GM19468 (cell line): Measurements from ENCODE around the gene MS4A12.
"Not testable (repeated sequence)": the region's sequence is repeated elsewhere in the genome, so short reads cannot be mapped to it uniquely, and the experiment has no call there.

Experiments
- ATAC-seq: cut with Tn5 transposase; IDR thresholded peaks from one replicate; pipeline ENCODE4 v1.9.1; 2021; ENCODE audit warnings: mild to moderate bottlenecking, moderate library complexity, moderate number of reproducible peaks; ENCODE audit not compliant: unreplicated experiment; ENCODE audit errors: extremely low read depth

Gene MS4A12, protein sequence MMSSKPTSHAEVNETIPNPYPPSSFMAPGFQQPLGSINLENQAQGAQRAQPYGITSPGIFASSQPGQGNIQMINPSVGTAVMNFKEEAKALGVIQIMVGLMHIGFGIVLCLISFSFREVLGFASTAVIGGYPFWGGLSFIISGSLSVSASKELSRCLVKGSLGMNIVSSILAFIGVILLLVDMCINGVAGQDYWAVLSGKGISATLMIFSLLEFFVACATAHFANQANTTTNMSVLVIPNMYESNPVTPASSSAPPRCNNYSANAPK

DNA sequence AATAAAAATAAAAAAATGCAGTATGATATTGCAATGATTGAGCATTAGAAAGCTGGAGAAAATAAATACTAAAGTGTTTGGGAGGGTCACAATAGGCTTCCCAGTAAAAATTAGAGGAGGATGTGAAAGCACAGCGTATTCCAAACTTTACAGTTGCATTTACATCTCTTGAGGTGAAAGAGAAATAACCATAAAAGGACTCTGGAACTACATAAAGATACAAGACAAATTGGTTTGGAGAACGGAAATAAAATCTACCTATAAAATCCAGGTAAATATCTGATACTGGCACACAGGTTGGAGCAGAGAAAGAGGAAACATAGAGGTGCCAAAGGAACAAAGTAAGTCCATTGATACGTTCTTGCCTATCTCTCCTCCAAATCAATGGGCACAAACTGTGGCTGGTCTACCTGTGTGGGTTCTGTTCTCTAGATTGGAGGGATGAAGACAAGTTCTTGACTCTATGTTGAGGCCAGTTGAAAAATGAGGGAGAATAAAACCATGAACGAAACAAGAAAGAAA lies at the start of gene MS4A12:
Gene MS4A12, plus strand, starts transcription at position 291 of the 522 bp plus-strand sequence. CDS start 4,541 bp downstream, outside the sequence.
- ATAC-seq, result no peak

- ATAC-seq, result no peak
Observed at GRCh38 chr11:60447070-60447469, 45.5 kb upstream of the MS4A12 start.

DNA sequence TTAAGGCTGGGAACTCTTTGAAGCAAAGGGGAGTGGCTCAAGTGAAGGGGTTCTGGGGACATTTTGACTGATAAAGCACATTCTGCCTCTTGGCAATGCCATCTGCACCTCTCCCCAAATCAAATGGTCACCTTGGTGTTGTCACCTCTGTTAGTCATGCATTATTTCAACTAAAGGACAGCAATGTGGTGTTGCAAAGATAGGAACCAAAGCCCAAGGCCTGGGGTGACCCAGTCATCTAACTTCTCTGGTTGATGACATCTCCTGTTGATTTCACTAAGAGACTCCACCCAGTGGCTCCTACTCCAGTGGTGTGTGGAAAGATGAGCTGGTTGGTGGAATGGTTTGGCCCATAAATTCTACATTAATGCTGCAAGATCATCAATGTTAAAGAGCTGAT lies 44.7 kb upstream of the MS4A12 start:
- ATAC-seq, result no peak

DNA sequence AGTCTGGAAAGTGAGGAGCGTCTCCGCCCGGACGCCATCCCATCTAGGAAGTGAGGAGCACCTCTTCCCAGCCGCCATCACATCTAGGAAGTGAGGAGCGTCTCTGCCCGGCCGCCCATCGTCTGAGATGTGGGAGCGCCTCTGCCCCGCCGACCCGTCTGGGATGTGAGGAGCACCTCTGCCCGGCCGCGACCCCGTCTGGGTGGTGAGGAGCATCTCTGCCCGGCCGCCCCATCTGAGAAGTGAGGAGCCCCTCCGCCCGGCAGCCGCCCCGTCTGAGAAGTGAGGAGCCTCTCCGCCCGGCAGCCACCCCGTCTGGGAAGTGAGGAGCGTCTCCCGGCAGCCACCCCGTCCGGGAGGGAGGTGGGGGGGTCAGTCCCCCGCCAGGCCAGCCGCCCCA lies 41.4 kb upstream of the MS4A12 start:
- ATAC-seq, result not testable (repeated sequence)

DNA sequence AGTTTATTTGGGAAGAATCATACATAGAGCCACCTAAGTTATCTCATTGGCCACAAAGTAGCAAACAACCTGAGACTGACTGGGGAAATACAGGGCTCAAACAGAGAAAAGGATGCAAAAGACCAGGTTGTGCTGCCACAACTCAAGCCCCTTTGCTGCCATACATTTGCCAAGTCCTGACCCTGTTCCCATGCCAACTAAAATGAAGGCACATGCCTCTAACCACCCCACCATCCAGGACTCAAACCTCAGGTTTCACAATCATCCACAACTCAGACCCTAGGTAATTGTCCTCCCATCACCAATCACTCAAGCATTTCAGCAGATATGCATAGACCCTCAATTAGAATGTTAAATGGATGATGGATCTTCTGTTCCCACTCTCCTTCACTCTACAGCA lies 38.4 kb upstream of the MS4A12 start:
- no peak for ATAC-seq

GRCh38 chr11:60455531-60456042 lies 37.0 kb upstream of the MS4A12 start, which contains the start of gene MS4A1:
MS4A1 (plus strand) TSS chr11:60455847; CDS start chr11:60462375, 6,528 bp downstream.
- ATAC-seq, result peak; percentile 88

DNA sequence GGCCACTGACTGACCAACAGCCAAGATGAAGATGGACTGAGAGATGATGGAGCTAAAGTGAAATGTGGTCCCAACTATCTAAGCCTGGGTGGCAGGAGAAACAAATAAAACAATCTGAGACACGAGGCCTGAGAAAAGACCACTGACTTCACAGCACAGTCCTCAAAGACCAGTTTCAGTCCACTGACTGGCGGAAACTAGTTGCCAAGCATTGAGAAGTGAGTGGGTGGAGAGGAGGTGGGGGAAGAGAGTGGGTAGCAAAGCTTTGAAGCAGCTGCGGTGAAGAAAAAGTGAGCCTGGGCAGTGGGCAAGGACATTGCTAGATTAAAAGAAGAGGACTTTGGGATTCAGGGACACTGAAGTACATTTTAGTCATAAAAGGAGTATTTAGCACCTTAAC lies 35.0 kb upstream of the MS4A12 start:
- no peak for ATAC-seq

- ATAC-seq, result no peak
Observed at GRCh38 chr11:60459345-60459744, 33.2 kb upstream of the MS4A12 start.

GRCh38 chr11:60468829-60469228 lies 23.7 kb upstream of the MS4A12 start:
- no peak for ATAC-seq

DNA sequence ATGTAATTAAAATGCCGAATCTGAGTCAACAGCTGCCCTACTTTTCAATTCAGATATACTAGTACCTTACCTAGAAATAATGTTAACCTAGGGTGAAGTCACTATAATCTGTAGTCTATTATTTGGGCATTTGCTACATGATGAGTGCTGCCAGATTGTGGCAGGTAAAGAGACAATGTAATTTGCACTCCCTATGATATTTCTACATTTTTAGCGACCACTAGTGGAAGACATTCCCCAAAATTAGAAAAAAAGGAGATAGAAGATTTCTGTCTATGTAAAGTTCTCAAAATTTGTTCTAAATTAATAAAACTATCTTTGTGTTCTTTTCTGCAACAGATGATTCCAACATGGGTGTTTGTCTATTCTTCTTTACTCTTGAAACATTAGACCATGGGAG lies 22.9 kb upstream of the MS4A12 start:
- no peak for ATAC-seq

DNA sequence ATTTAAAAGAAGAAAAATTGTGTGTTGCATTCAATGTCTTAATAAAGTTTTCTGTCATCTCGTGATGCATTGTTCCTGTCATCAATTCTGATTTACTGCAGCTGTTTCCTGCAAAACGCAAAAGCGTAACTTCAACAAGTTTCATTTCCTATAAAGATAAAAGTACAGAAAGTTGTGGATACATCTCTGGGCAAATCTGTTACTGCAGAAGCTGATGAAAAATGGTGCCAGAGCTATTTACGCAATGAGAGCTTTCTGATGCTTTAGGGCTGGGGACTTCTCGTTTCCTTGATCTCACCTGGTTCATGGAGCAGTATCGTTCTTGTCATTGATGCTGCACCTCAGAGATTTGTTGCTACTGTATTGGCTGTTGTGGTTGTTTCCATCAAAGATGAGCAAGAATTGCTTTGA lies 15.5 kb upstream of the MS4A12 start:
- ATAC-seq, result no peak

DNA sequence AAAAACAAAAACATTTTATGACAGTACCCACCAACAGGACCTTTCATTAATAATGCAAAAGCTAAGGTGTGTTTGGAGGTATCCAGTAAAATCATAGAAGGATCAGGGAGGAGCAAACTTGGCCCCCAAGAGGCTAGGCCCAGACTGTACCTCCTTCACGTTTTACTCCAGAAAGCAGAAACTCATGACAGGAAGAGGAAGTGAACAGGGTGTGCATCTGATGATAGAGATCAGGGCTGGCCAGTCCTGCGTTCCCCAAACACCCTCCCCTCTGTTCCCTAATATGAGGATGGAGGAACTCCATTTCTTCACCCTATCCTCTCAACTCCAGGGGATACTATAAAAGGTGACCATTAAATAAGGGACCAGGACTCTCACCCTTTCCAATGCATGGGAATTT lies 10.2 kb upstream of the MS4A12 start:
- ATAC-seq, result no peak

DNA sequence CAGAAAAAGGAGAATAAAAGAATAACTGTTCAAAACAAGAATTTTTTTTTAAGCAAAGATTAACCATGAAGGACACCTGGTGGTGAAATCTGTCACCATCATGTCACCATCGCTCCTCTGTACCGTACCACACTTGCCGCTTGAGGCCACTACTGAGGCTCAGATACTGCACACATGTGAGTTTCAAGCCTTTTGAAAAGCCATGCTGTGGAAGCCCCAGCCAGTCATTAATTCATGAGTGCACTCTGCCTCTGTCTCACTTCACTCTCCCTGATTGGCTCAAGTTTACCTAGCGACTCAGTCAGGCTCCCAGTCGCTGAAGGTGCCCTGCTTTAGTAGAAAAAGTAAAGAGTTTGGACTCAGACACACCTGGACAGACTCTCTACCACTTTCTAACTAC lies 6.6 kb upstream of the MS4A12 start:
- peak; percentile 83 for ATAC-seq

- no peak for ATAC-seq
Observed at GRCh38 chr11:60493454-60493853, 876 bp downstream of the MS4A12 start.

DNA sequence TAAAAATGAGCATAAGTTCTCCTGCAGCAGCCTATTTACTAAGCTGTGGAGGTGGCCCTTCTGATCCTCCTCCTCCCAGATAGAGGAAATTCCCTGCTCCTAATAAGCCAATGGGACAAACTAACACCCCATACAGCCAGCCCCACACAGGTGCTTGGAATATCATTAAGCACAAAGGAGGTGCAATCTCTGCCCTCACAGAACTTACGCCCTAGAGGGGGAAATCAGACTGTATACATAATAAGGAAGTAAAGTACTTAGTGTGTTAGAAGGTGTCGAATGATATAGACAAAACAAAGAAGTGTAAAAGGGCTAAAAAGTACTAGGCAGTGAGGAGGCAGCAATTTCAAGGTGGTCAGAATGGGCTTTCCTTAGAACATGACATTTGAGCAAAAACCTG lies 5.8 kb downstream of the MS4A12 start:
- ATAC-seq, result no peak

DNA sequence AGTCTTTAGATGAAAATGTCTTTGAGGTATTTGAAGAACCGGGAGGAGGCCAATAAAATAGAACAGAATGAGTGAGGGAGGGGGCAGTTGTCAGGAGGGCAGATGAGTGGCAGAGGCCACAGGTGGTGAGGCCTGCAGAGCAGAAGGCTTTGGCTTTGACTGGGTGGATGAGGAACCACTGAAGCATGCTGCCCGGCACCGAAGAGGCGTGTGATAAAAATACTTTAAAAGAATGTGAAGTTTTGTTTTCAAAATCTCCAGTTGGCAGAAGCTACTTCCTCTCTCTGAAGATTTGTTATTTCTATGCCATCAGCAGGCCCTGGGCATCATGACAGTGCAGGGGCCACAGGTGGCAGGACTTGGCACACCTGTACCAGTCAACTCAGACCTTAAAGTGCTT lies 6.3 kb downstream of the MS4A12 start:
- ATAC-seq, result no peak

DNA sequence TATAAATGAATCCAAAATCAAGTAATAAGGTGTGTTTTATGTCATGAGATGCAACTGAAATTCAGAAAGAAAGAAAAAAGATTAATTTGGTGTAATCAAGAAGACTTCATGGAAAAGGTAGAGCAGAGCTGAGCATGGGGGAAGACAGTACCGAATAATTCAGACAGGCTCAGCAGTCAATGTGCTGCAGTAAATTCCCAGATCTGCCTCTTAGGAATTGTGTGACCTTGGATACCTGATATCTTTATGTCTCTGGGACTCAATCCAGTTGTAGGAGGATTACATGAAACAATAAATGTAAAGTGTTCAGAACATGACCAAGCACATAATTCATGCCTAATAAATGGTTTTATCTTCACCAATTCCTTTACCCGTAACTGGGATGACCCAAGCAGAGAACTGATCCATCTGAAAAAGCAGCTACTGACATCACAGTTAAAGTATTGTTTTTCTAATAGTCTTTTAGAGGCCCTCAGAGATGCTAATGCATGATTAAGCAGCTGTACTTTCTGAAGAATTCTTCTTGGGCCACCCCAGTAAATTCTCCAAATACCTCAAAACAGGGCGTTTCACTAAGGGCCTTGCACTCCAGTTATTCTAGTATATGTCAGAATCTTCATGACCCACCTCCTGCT lies 7.8 kb downstream of the MS4A12 start:
- no peak for ATAC-seq

GRCh38 chr11:60502221-60502775 lies 9.7 kb downstream of the MS4A12 start:
- ATAC-seq, result no peak

GRCh38 chr11:60504219-60504905 lies 11.8 kb downstream of the MS4A12 start:
- ATAC-seq, result no peak

DNA sequence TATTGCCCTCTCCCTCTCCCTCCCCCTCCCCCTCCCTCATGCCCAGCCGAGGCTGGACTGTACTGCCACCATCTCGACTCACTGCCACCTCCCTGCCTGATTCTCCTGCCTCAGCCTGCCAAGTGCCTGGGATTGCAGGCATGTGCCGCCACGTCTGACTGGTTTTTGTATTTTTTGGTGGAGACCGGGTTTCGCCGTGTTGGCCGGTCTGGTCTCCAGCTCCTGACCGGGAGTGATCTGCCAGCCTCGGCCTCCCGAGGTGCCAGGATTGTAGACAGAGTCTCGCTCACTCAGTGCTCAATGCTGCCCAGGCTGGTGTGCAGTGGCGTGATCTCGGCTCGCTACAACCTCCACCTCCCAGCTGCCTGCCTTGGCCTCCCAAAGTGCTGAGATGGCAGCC lies 17.0 kb downstream of the MS4A12 start:
- ATAC-seq, result not testable (repeated sequence)

DNA sequence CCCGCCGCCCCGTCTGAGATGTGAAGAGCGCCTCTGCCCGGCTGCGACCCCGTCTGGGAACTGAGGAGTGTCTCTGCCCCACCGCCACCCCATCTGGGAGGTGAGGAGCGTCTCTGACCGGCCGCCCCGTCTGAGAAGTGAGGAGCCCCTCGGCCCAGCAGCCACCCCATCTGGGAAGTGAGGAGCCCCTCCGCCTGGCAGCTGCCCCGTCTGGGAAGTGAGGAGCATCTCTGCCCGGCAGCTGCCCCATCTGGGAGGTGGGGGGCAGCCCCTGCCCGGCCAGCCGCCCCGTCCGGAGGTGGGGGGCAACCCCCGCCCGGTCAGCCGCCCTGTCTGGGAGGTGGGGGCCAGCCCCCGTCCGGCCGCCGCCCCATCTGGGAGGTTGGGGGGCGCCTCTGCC lies 17.6 kb downstream of the MS4A12 start:
- ATAC-seq, result not testable (repeated sequence)
